GM19351 (cell line): Measurements from ENCODE around the gene ZNF407.

Experiments
- ATAC-seq: cut with Tn5 transposase; IDR thresholded peaks from one replicate; pipeline ENCODE4 v1.9.1; 2021; ENCODE audit warnings: mild to moderate bottlenecking, moderate library complexity; ENCODE audit not compliant: unreplicated experiment

ZNF407 gene

DNA sequence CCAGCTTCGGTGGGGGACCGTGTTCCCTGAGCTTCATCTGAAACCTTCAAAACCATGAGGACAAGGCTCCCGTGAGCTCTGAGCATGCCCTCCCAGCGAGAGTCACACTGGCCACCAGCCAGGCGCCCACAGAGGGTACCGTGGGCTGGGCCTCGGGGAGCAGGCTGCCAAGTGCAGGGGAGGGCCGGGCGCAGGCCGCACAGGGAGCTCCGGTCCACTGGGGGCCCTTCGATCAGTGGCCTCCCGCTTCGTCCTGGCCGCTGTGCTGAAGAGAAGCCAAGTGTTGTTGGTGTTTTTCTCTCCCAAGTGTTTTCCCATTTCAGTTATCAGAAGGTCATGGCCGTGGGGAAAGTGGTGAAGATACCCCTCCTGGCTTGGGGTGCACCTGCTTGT lies 466.8 kb downstream of the ZNF407 start:
- ATAC-seq = no peak

DNA sequence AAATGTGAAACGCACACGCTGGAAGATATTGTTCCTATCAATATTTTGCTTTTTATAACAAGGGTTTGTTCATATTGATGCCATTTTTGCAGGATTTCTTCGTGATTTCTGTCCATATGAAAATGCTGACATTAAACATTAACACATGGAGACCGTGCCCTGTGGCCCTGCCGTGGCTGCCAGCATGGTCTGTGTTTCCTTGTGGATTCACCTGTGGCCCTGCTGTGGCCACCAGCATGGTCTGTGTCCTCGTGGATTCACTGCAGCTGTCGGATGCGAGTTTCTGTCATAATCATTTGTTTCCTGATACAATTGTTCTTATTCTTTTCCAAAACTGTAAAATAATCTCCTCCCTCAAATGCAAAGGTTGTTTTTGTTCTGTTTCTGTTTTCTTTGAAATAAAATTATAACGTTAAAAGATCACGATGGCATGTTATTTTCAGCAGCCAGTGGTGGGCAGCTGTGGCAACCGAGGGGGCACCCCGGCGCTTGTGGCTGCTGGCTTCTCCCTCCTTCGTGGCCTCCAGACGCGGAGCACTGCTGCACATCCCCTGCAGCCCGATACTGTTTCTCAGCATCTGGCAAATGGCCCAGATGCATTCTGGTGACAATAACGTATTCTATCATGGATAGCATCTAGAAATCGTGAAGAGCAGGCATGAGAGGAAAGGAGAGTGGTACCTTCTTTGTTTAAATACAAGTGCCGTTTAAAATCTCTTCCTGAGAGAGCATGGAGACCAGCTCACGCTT lies 467.8 kb downstream of the ZNF407 start:
- no peak for ATAC-seq

DNA sequence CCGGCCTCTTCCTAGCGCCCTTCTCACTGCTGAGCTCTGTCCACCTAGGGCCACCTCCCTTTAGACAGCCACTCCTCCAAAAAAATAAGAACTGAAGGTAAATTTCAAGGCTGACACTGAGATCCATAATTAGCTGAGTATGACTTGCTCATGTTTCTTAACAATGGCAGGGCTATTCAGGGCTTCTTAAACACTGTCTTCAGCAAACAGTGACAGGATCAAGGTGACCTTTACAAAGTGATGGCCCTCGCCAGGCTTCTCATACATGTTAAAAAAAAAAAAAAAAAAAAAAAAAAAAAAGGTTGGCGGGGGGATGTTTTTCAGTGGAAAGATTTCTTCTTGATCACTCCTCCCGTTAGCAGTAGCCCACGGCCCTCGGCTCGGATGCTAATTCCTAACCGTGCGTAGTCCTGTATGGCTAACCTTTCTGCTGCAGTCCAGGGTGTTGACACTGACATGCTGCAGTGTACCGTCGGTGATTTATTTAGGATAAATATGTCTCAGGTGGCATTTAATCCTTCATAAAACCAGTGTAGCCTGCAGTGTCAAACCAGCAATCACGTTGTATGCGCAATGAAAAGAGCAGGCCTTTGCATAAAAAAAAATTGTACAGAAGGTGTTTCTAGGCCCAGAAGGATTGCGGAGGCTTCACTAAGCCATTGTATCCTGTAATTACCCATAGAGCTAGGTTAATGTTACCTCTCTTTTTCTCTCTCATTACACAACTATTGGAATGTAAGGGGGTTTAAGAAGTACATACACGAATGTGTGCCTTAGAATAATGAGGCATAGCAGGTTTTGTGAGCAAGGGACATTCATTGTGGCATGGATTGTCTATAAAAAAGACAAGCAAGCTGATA lies 468.6 kb downstream of the ZNF407 start:
- ATAC-seq = no peak

DNA sequence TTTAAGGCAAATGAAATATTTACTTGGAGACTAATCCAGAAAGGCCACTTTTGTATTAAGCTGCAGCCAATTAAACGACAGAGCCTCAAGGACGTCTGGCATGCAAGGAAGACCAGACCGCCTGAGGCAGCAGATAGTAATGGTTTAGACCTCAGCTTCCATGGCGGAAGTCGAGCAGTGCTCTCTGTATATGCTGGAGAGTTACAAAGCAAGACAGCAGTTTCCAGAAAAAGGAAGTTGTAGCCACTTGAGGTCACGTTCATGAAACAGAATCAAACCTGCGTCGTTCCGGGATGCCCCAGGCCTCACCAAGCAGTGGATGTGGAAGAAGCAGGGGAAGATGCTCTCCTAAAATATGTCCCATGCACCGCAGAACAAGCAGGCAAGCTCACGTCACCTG lies 469.3 kb downstream of the ZNF407 start:
- ATAC-seq = no peak

DNA sequence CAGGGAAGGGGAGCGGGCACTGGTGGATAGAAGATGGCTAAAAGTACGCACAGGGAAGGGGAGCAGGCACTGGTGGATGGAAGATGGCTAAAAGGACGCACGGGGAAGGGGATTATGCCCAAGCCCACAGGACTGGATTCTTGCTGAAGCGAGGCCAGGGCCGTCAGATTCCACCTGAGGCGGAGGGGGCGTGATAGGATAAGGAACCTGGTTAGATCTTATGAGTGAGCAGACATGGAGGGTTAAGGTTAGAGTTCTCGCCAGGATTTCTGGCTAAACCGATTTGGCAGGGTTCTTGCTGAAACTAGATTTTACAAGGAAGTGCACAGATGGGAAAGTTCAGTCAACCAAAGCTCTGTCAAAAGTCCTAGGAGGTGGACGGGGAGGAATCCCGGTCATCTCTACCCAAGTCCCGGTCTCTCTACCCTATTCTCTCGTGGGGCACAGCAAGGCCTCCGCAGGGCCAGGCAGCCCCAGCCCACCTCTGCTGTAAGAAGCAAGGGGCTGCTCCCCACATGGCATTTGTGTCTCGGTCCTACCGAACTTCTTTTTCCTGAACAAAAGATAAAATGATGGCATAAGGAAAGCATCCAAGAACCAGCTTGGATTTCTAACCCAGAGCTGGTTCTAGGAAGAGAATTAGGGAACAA lies 470.5 kb downstream of the ZNF407 start:
- ATAC-seq = no peak

DNA sequence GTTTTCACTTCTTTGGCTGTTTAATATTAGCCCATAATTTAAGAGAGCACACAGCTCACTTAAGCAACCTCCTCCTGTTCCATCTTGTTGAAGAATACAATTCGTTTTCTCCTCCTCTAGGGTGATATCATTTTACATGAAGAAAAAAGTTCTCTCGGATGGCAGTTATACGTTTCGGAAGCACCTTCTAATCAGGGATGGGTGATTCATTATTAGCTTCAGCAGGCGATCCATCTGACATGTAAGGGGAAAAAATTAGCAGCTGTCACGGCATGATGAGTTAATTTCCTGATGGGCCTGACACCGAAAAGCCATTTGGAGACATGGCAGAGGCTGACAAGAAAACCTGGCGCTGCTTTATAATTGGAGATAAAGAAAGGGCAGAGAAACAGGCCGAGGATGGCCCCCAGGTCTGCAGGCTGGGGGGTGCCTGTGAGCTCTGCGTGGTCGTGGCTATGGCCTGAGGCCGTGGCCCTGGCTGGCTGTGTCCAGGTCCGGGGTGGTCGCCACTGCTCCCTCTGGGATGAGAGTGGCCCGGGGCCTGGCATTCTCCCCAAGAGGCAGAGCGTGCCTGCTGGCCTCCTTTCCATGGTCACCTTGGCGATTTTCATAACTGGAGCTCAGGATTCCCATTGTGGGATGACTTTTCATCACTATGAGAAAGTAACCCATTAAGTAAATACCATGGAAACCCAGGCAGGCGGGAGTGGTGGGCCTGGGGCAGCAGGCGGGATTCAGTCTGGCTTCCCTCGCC lies 471.2 kb downstream of the ZNF407 start:
- no peak for ATAC-seq

DNA sequence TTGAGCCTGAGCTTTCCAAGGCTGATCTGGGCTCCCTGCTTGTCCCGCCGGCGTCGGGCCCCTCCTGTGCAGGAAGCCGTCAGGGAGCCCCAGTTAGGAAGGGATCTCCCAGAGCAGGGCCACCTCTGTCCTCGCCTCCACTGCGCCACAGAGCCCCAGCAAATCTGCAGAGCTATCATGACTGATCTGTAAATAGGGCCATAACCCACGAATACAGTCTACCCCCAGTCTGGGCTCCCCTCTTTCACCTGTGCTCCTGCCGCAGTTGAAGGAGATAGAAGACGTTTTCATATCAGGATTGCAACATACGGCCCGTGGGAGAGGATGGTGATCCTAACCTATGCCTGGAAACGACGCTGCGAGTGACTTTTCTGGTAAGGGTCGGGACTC lies 472.6 kb downstream of the ZNF407 start:
- ATAC-seq = no peak

DNA sequence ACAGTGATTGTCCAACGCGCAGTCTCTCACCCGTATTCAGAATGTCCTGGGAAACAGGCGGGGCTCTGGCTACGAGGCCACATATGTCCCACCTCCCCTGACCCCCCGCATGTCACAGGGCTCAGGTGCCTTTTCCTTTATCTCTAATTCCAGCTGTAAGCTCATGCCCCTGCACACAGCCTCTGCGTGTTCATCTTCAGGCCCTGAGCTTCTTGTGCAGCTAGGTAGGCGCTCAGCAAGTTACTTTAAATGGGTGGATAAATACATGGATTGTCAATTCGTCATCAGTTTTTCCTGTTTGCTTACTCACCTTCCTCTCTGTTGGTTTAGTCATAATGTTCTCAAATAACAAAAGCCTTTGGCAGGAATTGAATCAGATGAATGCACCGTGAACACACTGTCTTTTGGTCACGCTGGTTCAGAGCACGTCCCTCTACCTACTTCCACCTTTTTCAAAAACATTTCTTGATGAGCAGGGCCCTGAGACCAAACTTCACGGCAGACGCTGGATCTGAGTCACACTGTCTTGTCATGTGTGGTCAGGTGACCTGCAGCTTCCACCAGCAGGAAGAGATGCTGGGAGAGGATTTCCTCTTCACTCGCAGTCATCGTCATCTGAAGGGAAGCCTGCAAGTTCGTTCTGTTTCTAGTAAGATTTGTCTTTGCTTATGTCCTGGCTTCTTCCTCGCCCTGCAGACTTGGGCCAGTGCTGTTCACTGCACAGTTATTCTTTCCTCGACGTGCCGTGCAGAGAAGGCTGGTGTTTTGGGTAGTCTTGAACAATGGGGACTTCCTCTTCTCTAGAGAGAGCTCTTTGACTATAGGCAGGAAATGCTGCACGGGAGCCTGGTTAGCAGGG lies 473.2 kb downstream of the ZNF407 start:
- peak; percentile 77 for ATAC-seq

DNA sequence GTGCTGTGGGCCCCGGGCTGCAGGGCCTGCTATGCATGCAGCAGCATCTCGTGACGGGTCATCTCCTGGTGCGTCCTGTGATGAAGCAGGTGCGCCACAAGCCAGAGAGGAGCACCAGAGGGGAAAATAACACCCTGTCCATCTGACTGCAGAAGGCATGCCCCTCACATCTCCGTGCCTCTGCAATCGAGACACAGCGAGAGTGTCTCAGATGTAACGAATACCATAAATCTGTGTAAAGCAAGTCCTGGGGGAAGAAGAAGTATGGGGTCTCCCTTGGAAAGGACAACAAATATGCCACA lies 473.8 kb downstream of the ZNF407 start:
- no peak for ATAC-seq

DNA sequence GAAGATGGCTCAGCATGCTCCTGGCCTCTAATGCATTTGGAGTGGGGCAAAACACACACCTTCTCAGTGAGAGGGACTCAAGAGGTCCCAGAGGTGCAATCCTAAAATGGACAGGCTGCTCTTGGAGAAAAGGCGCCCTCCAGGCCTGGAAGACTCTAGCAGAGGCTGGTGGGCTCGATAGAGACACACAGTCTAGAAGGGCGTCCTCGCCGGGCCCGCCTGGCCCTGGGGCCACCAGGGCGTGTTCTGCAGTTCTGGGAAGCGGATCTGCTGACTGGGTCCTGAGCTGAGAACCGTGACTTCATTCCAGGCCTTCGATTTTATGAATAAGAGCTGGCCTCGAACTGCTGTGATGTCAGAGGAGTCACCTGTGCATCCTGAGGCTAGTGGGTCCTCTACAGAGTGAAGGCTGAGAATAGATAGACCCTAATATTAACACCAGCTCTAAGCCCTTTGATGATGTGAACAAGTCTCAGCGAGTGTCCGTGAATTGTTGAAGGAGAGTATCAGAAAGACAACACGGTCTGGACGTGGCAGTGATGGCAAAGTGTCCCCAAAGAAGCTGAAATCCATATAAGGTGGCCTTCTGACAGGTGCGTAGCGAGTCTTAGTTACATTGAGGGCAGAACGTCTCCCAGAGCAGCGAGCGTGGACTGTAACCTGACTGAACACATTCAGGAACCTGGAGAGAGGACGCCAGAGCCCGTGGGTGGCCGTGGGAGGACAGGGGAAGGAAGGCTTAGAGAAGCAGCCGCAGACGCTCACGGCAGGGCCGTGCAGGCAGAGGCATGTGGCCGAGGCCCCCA lies 474.4 kb downstream of the ZNF407 start:
- no peak for ATAC-seq

DNA sequence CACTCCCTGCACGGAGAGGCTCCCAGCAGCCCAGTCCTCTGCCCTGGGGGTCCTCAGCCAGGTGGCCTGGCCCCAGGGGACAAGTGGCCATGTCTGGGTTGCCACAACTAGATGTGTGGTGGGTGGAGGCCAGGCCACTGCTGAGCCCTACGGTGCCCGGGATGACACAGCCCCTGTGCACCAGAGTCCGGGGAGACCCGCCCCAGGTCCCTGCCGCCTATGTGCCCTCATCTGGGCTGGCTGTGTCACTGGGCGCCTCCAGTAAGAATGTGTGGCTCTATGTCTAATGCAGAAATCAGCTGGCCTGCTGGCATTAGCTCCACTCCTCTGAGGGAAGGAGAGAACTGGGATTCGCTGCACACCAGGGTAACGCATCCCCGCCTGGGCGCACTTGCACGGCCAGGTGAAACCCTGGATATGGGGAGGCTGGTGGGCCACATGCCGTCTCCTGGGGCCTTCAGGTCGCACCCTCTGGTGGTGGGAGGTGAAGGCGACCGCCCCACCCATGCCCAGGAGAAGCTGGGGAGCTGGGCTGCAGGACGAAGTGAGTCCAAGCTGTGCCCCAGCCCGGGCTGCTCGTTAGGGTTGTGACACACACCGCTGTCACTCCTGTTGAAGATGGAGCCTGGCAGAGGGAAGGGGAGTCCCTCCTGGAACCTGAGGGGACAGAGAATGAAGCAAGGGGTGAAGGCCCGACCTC lies 475.2 kb downstream of the ZNF407 start:
- no peak for ATAC-seq

DNA sequence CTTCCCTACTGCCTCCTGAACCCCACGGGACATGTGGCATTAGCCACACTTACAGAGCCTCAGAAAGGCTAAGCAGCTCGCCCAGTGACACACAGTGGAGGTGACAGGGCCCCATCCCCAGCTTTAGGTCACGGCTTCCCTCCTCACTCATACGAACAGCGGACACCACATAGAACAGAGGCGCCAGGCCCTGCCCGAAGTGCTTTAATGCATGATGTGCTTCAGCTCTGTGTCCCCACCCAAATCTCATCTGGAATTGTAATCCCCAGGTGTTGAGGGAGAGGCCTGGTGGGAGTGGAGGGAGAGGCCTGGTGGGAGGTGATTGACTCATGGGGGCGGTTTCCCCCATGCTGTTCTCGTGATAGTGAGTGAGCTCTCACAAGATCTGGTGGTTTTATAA lies 476.0 kb downstream of the ZNF407 start:
- ATAC-seq = no peak

DNA sequence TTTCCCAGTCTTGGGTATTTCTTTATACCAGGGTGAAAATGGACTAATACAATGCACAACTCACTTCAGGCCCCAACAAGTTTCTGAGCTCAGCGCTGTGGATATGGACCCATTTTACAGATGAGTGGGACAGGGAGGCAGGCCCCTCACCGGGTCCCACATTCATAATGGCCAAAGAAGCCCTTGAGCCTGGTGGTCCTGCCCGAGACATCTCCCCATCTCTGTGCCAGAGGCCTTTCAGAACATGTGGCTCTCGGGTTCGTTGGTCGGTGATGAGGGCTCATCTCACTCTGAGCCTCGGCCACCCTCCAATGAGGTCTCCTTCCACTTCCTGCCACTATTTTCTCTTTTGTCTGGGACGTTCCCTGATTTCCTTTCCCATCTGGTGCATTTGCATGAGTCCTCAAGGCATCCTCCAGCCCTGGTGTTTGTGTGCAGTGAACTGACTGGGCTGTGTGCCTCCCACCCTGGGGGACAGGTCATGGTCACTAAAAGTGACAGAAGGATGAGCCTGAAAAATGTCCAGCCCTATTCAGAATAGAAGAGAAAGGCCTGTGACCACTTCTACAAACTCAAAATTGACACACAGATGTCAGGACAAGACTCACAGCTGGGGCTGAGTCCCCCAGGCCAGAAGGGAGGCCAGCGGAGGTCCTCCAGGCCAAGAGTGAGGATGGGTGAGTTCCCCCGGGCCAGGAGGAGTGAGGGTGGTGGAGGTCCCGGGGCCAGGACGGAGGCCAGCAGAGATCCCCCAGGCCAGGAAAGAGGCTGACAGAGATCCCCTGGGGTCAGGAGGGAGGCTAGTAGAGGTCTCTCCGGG lies 476.7 kb downstream of the ZNF407 start:
- ATAC-seq = no peak

DNA sequence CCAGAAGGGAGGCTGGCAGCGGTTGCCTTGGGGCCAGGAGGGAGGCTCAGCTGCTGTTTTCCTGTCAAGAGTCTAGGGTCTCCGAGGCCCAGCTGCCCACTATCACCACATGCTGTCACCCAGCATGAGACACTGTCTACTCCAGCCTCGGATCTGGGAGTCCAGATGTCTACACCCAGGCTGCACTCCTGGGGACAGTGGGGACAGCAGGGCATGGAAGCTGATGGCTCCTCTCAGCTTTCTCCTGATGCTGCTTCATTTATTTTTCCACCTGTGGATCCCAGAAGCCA lies 477.3 kb downstream of the ZNF407 start:
- no peak for ATAC-seq

DNA sequence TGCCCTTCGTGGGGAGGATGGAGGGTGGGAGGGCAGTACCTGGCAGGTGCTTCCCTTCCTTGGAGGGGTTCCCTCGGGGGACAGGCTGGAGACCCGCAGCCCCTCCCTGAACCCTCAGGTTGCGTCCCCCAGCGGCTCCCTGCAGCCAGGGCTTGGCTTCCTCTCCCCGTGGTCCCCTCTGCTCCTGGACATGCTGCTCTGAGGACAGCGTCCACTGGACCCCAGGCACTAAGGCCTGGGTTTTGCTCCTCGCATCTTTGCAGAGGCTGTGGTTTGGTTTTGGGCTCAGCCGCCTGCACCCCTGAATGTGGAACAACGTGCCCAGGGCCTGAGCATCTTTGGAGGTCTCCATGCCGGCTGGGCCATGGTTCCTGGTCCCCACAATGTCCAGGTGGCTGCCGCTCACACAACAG lies 477.8 kb downstream of the ZNF407 start:
- ATAC-seq = no peak

DNA sequence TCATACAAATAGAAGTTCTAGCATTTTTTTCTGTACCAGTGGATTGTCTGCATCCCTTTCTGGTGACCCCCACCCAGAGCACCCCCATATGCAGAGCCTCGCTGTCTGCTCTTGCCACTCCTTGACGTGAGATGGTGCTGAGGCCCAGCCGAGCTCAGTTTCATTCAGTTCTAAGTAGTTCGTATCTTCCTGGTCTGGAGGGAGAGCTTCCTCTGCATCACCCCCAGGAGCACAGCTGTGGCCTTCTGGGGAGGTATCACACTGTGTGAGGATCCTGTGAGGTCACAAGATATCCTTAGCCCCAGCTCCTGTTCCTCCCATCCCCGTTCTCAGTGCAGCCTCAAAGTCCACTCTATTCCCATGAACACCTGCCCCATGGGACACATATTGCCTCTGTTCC lies 478.6 kb downstream of the ZNF407 start:
- no peak for ATAC-seq

DNA sequence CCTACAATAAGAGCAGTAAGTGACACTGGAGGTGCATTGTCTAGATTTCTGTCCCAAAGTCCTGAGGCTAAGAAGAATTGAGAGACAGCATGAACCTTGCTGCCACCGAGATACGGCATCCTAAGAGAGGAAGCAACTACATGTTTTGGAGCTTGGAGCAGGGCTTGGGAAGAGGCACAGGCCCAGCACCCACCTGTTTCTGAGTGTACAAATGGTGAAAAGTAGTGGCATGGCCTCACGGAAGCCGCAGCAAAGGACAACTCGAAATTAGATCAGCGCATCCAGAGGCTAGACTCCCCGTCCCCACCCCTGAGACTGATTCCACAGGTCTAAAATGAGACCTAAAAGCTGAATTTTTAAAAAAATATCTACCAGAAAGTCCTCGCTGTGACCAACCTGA lies 483.8 kb downstream of the ZNF407 start:
- ATAC-seq = no peak

DNA sequence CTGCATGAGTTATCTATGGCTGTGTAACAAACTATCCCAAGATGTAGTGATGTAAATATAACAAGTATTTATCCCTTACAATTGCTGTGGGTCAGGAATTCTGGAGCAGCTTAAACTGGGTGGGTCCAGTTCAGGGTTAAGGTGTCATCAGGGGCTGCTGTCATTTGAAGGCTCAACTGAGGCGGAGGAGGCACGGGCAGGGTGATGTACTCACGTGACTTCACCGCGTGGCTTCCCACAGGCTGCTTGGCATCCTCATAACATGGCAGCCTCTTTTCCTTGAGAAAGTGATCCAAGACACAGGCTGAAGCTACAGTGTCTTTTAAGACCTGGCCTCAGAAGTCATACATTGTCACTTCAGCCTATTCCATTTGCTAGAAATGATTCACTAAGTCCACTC lies 485.5 kb downstream of the ZNF407 start:
- no peak for ATAC-seq
